ENCODE data around the gene SLF2.

Gene SLF2

GRCh38 chr10:100899171-100899570, 13.6 kb upstream of the SLF2 start:
- DNase-seq, result no peak

GRCh38 chr10:100901051-100901450, 11.7 kb upstream of the SLF2 start:
- DNase-seq, result no peak

- no peak for DNase-seq
Observed at GRCh38 chr10:100902622-100903021, 10.1 kb upstream of the SLF2 start.

GRCh38 chr10:100904917-100905316, 7.8 kb upstream of the SLF2 start:
- no peak for DNase-seq

- DNase-seq, result no peak
Observed at GRCh38 chr10:100907175-100907574, 5.6 kb upstream of the SLF2 start.

GRCh38 chr10:100907773-100908363, 4.9 kb upstream of the SLF2 start:
- no peak for DNase-seq

- no peak for DNase-seq
Observed at GRCh38 chr10:100908378-100908777, 4.4 kb upstream of the SLF2 start.

GRCh38 chr10:100909501-100910263, 3.1 kb upstream of the SLF2 start:
- no peak for DNase-seq

GRCh38 chr10:100911472-100911871, 1.3 kb upstream of the SLF2 start:
- DNase-seq, result no peak

- DNase-seq, result no peak
Observed at GRCh38 chr10:100912013-100912604, 654 bp upstream of the SLF2 start.

GRCh38 chr10:100913470-100913865, 705 bp downstream of the SLF2 start:
- DNase-seq, result no peak

- DNase-seq, result no peak
Observed at GRCh38 chr10:100917071-100917470, 4.3 kb downstream of the SLF2 start.

- DNase-seq, result no peak
Observed at GRCh38 chr10:100923580-100923979, 10.8 kb downstream of the SLF2 start.

GRCh38 chr10:100927266-100927665, 14.5 kb downstream of the SLF2 start:
- DNase-seq, result no peak

GRCh38 chr10:100928039-100928438, 15.3 kb downstream of the SLF2 start:
- no peak for DNase-seq

GRCh38 chr10:100930368-100930767, 17.6 kb downstream of the SLF2 start:
- no peak for DNase-seq

- no peak for DNase-seq
Observed at GRCh38 chr10:100934084-100934659, 21.4 kb downstream of the SLF2 start.

GRCh38 chr10:100939763-100940344, 27.1 kb downstream of the SLF2 start:
- no peak for DNase-seq

- no peak for DNase-seq
Observed at GRCh38 chr10:100942229-100942628, 29.5 kb downstream of the SLF2 start.

- no peak for DNase-seq
Observed at GRCh38 chr10:100943508-100943907, 30.7 kb downstream of the SLF2 start.

GRCh38 chr10:100945754-100946153, 33.0 kb downstream of the SLF2 start:
- no peak for DNase-seq

- no peak for DNase-seq
Observed at GRCh38 chr10:100948916-100949315, 36.2 kb downstream of the SLF2 start.

GRCh38 chr10:100960251-100960650, 47.5 kb downstream of the SLF2 start:
- no peak for DNase-seq

Measured in femur (tissue), 1 donor.